ENCODE measurements around the gene DAB2IP.

Gene DAB2IP

DNA sequence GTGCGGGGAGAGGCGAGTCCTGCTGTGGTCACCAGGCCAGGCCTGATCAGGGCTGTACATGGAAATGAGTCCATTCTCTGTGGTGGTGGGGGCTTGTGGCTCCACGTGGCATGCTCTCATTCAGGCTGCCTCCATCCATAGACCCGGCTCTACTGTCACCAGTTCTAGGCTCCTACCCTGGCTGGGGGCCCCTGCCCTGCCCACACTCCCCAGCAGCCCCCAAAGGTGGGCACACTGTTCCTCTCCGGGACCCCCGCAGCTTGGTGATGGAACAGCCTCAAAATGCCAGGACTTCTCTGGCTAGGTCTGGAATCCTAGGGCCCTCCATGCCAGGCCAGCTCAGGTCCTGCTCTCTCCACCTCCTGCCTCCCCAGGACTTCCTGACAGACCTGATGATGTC lies 111.7 kb downstream of the DAB2IP start:
- DNase-seq (ENCODE audit: low spot score), result no peak

DNA sequence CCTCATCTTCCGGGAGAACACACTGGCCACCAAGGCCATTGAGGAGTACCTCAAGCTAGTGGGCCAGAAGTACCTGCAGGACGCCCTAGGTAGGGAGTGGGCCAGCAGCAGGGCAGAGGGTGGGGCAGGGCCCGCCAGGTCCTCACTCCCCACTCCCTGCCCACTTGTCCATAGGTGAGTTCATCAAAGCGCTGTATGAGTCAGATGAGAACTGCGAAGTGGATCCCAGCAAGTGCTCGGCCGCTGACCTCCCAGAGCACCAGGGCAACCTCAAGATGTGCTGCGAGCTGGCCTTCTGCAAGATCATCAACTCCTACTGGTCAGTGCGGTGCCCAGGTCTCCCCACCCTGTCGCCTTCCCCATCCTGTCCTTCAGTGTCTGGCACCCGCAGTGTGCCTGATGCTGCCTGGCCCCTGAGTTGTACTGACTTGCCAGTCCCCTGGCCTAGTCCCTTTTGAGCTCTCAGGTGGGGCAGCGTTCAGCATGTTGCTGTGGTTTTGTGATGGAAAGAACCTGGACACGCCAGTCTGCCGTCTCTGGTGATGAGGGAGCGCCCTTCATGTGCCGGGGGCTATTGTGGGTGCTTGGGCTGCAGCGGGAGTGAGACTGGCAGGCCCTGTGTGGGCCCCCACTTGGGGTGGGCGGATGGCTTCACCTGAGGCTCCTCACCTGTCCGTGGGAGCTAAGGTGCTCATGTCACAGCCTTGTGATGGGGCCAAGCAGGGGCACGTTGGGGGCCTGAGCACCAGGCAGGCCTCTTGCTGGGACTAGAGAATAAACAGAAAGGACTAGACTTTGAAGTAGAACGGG lies 112.3 kb downstream of the DAB2IP start:
- no peak for DNase-seq (ENCODE audit: low spot score)

DNA sequence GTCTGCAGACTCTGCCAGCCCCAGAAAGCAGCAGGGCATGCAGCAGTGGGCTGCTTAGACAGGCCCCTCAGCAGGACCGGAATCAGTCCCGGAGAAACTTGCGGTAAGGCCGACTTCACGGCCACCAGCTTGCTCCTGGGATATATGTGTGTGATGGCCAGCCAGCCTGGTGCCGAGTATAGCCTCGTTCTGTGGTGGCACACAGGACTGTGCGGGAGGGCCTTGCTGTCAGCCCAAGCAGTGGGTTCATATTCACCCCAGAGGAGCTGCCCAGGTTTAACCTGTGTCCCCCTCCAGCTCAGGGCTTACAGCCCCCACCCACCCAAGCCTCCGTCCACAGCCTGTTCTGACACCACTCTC lies 112.9 kb downstream of the DAB2IP start:
- DNase-seq (ENCODE audit: low spot score), result no peak

DNA sequence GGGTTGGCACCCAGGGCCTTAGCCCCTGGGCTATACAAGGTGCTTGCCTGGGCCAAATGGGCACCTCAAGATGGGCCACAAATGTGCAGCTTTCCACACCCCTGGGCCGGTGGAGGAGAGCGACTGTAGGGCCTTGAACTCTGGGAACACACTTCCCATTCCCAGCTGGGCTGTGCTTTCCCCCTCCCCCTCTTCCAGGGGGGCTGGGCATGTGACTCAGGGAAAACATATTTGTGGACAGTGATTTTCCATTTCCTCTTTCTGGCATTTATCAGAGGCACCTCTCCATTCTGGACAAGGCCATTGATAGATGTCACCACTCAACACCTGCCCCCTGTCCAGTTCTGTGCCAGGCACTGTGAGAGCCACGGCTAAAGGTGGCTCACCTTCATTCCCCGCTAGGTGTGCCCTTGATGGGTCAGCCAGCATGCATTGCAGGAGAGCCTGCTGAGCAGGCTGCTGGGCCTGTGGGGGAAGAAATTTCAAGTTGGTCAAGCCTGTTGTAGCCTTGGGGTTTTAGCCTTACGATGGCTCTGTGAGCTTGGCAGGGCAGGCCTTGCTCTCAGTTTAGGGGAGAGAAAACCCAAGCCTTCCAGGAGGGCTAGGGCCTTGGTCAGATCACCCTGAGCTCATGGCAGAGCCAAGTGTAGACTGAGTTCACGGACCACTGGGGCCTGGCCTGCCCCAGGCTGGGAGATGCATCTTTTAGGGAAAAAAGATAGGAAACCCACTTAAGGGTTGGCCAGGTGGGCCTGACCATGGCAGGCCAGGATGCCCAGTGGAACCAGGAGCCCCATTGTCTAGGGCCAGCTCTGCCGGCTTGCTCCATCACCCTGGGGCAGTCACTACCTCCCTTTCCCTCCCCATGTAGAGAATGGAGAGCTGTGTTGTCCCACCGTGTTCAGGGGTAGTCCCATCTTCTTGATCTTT lies 113.9 kb downstream of the DAB2IP start:
- no peak for DNase-seq (ENCODE audit: low spot score)

DNA sequence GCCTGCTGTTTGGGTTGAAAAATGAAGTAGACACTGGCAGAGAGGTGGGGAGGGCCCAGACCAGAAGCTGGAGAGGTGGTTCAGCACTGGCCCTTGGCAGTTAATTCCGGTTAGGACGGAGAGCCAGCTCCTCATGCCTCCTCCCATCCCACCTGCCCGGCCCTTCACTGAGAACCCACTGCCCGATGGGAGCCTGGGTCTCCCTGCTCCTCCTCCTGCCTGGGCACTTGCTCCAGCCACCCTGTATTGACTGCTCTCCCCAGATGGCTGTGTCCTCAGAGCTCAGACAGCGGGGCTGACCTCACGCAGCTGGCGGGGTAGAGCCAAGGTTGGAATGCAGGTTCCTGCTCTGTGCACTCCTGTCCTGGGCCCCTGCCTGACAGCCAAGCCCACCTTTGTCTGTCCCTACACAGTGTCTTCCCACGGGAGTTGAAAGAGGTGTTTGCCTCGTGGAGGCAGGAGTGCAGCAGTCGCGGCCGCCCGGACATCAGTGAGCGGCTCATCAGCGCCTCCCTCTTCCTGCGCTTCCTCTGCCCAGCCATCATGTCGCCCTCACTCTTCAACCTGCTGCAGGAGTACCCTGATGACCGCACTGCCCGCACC lies 114.7 kb downstream of the DAB2IP start:
- DNase-seq (ENCODE audit: low spot score), result no peak

- DNase-seq (ENCODE audit: low spot score), result no peak
These were observed 115.8 kb downstream of the DAB2IP start for GRCh38 chr9:121767171-121767769.

GRCh38 chr9:121768416-121769015 lies 117.1 kb downstream of the DAB2IP start:
- no peak for DNase-seq (ENCODE audit: low spot score)

- DNase-seq (ENCODE audit: low spot score), result no peak
These were observed 118.5 kb downstream of the DAB2IP start for GRCh38 chr9:121769939-121770338.

GRCh38 chr9:121770415-121771273 lies 119.2 kb downstream of the DAB2IP start:
- DNase-seq (ENCODE audit: low spot score), result no peak

DNA sequence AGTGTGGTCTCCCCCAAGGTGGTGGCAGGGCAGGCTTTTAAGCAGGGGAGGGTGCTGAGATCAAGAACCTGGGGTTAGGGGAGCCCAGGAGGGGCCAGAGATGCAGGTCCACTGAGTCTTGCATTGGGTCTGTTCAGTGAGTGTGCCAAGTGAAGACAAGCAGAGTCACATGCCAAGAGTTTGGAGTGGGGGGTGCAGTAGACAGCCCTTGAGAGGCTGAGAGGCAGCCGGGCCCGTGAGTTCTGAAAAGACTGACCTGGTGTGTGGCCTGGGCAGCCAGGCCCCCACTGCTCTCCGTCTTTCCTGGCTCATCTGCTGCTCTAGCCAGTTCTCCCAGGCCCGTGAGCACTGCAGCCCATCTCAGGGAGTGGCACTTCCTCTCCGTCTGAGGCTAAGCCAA lies 120.0 kb downstream of the DAB2IP start:
- DNase-seq (ENCODE audit: low spot score), result no peak

DNA sequence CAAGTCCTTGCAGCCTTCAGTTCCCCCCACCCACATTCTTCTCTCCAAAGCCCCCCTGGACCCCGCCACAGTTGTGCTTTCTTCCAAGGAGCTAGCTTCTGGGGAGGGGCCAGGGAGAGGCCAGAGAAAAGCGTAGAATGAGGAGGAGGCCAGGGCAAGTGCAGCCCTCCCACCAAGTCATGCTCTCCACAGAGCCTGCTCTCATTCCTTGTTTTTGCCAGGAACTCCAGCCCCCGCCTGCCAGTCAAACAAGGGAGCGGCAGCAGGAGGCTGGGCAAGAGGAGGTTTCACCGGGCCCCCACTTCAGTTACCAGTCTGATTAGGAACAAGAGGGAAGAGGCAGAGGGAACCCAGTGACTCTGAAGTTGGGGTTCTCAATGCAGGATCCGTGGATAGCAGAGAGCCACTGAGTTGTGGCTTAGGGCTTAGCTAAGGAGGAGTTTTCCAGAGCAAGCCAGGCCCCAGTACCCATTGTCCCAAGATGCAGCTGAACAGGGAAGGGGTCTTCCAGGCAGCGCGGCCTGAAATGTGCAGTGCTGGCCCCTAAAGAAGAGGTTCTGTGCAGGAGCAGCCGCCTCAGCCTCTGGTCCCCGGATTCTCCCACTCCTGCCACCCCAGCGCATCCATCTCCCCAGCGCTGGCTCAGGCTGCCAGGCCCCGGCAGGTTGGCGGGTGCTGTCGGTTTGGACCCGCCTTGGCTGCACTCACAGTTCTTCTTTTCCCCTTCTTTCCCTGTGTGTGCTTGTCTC lies 120.6 kb downstream of the DAB2IP start:
- no peak for DNase-seq (ENCODE audit: low spot score)

DNA sequence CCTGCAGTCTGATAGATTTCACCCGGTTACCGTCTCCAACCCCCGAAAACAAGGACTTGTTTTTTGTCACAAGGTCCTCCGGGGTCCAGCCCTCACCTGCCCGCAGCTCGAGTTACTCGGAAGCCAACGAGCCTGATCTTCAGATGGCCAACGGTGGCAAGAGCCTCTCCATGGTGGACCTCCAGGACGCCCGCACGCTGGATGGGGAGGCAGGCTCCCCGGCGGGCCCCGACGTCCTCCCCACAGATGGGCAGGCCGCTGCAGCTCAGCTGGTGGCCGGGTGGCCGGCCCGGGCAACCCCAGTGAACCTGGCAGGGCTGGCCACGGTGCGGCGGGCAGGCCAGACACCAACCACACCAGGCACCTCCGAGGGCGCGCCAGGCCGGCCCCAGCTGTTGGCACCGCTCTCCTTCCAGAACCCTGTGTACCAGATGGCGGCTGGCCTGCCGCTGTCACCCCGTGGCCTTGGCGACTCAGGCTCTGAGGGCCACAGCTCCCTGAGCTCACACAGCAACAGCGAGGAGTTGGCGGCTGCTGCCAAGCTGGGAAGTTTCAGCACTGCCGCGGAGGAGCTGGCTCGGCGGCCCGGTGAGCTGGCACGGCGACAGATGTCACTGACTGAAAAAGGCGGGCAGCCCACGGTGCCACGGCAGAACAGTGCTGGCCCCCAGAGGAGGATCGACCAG lies 121.3 kb downstream of the DAB2IP start:
- DNase-seq (ENCODE audit: low spot score), result peak; percentile 77

DNA sequence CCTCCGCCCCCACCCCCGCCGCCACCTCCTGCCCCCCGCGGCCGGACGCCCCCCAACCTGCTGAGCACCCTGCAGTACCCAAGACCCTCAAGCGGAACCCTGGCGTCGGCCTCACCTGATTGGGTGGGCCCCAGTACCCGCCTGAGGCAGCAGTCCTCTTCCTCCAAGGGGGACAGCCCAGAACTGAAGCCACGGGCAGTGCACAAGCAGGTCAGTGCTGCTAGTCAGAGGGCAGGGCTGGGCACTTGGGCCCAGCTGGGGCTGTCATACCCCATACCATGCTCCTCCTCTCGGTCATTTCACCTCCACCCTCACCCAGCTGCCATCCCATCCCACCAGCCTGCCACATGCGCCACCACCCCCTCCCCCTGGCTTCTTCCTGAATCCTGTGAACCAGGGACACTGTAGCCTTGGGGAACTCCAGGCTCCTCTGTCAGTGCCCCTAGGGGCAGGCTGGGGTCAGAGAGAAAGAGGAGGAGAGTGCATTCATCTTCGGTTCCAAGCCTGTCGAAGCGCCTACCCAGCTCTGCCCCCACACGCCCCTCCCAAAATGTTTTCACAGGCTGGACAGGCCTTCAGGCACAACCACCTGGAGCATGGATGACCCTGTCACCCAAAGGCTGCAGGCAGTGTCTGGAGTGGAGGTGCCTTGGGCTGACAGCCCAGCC lies 122.0 kb downstream of the DAB2IP start:
- no peak for DNase-seq (ENCODE audit: low spot score)

DNA sequence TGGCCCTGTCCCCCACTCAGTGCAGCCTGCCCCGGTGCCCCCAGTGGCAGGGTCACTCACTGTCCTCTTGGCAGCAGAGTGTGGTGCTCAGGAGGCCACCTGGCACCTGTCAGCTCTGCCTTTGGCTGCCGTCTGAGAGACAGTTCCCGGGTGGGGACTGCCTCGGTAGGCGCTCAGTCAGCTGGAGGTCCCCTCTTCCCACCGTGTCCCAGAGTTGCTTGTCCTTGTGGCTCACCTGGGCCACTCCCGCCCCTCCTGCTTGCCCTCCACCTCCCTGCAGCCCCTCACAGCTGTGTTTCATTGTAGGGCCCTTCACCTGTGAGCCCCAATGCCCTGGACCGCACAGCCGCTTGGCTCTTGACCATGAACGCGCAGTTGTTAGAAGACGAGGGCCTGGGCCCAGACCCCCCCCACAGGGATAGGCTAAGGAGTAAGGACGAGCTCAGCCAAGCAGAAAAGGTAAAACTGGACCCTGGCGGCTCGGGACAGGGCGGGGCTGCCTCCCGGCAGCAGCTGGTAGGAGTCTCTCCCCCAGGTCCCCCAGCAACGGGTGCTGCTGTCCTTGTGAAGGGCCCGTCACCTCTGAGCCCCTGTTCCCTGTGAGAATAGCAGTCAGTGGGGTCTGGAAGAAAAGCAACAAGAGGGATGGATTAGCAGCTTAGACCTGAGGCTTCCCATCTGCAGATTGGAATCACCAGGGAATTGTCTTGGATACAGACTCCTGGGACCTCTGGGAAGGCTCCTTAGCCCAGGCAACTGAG lies 122.7 kb downstream of the DAB2IP start:
- DNase-seq (ENCODE audit: low spot score), result no peak

DNA sequence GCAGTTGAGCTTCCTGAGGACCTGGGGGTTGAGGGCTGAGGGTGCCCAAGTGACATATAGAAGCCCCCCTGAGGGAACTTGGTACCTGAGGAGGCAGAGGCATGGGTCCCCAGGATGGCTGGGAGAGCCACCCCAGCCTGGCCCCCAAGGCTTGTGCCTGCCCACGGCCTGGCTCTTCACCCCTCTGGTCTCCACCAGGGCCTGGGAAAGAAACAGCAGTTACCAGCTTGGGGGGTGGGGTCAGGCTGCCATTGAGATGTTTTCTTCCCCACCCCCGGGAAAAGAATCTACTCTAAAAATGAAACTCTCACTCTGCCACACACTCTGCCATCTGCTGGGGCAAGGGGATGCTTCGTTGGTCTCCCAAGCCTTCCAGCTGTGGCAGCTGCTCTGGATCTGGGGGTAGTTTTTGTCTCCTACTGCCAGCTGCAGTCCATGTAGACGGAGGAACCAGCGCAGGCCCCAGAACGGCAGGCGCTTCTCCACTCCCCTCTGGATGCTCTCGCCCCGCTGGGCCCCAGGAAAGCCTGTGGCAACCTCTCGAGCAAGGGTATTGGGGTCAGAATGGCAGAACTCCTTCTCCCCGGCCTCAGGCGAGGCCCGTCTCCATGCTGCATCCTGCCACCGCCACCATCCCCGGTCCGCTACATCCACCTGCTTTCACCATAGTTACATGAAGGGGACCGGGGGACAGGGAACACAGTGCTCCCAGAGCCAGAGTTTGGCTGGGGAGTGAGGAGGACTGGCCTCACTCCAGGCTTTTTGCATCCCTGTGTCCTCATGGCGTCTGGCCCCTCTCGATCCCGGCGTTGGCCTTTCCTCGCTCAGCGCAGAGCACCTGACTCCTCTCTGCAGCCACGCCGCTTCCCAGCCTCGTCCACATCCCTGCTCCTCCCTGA lies 123.5 kb downstream of the DAB2IP start:
- DNase-seq (ENCODE audit: low spot score), result no peak

DNA sequence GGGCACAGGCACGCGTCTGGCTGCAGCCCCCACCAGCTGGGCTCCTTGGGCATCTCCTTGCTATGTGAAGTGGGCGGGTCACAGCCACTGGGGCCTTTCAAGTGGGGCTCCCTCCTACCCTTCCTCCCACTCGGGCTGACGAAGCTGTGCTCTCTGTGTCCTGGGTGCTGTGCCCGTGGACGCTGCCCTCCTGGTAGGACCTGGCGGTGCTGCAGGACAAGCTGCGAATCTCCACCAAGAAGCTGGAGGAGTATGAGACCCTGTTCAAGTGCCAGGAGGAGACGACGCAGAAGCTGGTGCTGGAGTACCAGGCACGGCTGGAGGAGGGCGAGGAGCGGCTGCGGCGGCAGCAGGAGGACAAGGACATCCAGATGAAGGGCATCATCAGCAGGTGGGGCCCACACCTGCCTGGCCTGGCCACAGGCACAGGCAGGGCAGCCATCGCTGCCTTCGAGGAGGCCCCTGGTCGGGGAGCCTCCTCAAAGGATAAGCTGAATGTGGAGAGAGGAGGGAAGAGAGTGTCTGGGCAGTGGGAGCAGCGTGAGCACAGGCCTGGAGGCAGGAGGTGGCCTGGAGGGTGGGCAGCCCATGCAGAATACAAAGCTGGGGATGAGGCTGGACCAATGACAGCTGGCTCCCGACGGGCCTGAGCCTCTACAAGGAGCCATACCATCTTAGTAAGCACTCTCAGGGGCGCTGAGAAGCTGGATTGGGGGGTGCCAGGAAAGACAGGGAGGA lies 124.7 kb downstream of the DAB2IP start:
- no peak for DNase-seq (ENCODE audit: low spot score)
